Gastroesophageal sphincter (tissue), 3 donors: ENCODE data around the gene DDX10.
"Not testable (repeated sequence)": the region's sequence is repeated elsewhere in the genome, so short reads cannot be mapped to it uniquely, and the experiment has no call there.

ENCODE experiments used
- EP300 ChIP-seq: sonication (generic); formaldehyde crosslinking; IDR thresholded peaks from one replicate; pipeline ENCODE4 v1.6.1; 2017; ENCODE audit warnings: antibody characterized with exemption, mild to moderate bottlenecking
- POLR2AphosphoS5 ChIP-seq: sonication (generic); formaldehyde crosslinking; IDR thresholded peaks from one replicate; pipeline ENCODE4 v1.6.1; 2017; ENCODE audit warnings: antibody characterized with exemption
- TF ChIP-seq, protein P1 (sequence below), 4 experiments: fragments of 200-600 bp in 2 of 4; fragments of 450-650 bp in 2 of 4; sonication (generic) in 1 of 4; IDR thresholded peaks; one replicate each; pipeline ENCODE4 v1.5.1; 2017 to 2019; ENCODE audit warnings: antibody characterized with exemption in 4 of 4, mild to moderate bottlenecking in 2 of 4, moderate library complexity in 2 of 4

- TF ChIP-seq, protein P1, sequence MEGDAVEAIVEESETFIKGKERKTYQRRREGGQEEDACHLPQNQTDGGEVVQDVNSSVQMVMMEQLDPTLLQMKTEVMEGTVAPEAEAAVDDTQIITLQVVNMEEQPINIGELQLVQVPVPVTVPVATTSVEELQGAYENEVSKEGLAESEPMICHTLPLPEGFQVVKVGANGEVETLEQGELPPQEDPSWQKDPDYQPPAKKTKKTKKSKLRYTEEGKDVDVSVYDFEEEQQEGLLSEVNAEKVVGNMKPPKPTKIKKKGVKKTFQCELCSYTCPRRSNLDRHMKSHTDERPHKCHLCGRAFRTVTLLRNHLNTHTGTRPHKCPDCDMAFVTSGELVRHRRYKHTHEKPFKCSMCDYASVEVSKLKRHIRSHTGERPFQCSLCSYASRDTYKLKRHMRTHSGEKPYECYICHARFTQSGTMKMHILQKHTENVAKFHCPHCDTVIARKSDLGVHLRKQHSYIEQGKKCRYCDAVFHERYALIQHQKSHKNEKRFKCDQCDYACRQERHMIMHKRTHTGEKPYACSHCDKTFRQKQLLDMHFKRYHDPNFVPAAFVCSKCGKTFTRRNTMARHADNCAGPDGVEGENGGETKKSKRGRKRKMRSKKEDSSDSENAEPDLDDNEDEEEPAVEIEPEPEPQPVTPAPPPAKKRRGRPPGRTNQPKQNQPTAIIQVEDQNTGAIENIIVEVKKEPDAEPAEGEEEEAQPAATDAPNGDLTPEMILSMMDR (IDR thresholded peaks at IDR 0.05): not testable (repeated sequence)
- not testable (repeated sequence) for TF ChIP-seq POLR2AphosphoS5, EP300
These were observed 23.1 kb upstream of the DDX10 start for GRCh38 chr11:108641752-108642151.
